ENCODE measurements around the gene TMEM163.

The TMEM163 gene

GRCh38 chr2:134739236-134739878 is 20.6 kb upstream of the TMEM163 start:
- no peak overlapping the region for H2BK5ac ChIP-seq (ENCODE audit: low read depth, low read length, poor library complexity)
- H2AFZ ChIP-seq (ENCODE audit: insufficient read depth, low read length, poor library complexity), result no peak overlapping the region
- H3K9me3 ChIP-seq (ENCODE audit: insufficient read depth, low read depth, low read length), result no peaks in the 10 kb centered on the region
- H3K79me2 ChIP-seq (ENCODE audit: control insufficient read depth, insufficient read depth, low read length, poor library complexity), result peaks cover 5% of the 10 kb centered on the region
- no CpG with 5 or more reads among the region's 1 CpG for WGBS (ENCODE audit: extremely low coverage, insufficient coverage, insufficient read length)
- H3K27me3 ChIP-seq (ENCODE audit: insufficient read depth, low read length), result no peaks in the 10 kb centered on the region
- no peak overlapping the region for H3K4ac ChIP-seq (ENCODE audit: low read depth, low read length)
- H3K18ac ChIP-seq (ENCODE audit: low read length), result no peak overlapping the region
- H3K27ac ChIP-seq (ENCODE audit: low read depth, low read length), result no peak overlapping the region
- no peak overlapping the region for H4K8ac ChIP-seq (ENCODE audit: low read depth, low read length)
- H4K91ac ChIP-seq (ENCODE audit: low read depth, low read length), result no peak overlapping the region
- peaks cover 7% of the 10 kb centered on the region for H3K79me1 ChIP-seq (ENCODE audit: low read length)
- no peak overlapping the region for H4K12ac ChIP-seq (ENCODE audit: low read depth, low read length)
- no peak for DNase-seq
- H3K4me3 ChIP-seq (ENCODE audit: low read depth, low read length), result no peak overlapping the region
- H2BK12ac ChIP-seq (ENCODE audit: low read length), result no peak overlapping the region
- no peaks in the 10 kb centered on the region for H3K36me3 ChIP-seq (ENCODE audit: control insufficient read depth in 1 of 2, insufficient read depth in 2 of 2, low read length in 2 of 2)
- no peak overlapping the region for H2AK5ac ChIP-seq (ENCODE audit: low read length)
- no peak overlapping the region for H3K9ac ChIP-seq (ENCODE audit: low read length)
- no peak overlapping the region for H3K4me2 ChIP-seq (ENCODE audit: low read length)
- H3K4me1 ChIP-seq (ENCODE audit: control insufficient read depth in 1 of 2, insufficient read depth in 2 of 2, low read length in 2 of 2), result peaks cover 8 to 10% of the 10 kb centered on the region in 2 experiments
- H3K14ac ChIP-seq (ENCODE audit: low read length), result no peak overlapping the region
- no peak overlapping the region for H3K23ac ChIP-seq (ENCODE audit: low read length)
- H2BK120ac ChIP-seq (ENCODE audit: insufficient read depth, low read length, poor library complexity), result no peak overlapping the region

GRCh38 chr2:134738141-134738870 is 19.5 kb upstream of the TMEM163 start:
- Histone ChIP-seq H3K27me3 (ENCODE audit: insufficient read depth, low read length) (no peaks in the 10 kb centered on the region), H3K27ac (ENCODE audit: low read depth, low read length) (no peak overlapping the region), H2BK5ac (ENCODE audit: low read depth, low read length, poor library complexity) (no peak overlapping the region), H3K4me2 (ENCODE audit: low read length) (no peak overlapping the region), H3K9ac (ENCODE audit: low read length) (no peak overlapping the region), H4K91ac (ENCODE audit: low read depth, low read length) (no peak overlapping the region), H3K36me3 (ENCODE audit: control insufficient read depth in 1 of 2, insufficient read depth in 2 of 2, low read length in 2 of 2) (no peaks in the 10 kb centered on the region), H3K79me1 (ENCODE audit: low read length) (peaks cover 7% of the 10 kb centered on the region), H2BK12ac (ENCODE audit: low read length) (no peak overlapping the region), H2AK5ac (ENCODE audit: low read length) (no peak overlapping the region), H3K9me3 (ENCODE audit: insufficient read depth, low read depth, low read length) (no peaks in the 10 kb centered on the region), H2AFZ (ENCODE audit: insufficient read depth, low read length, poor library complexity) (no peak overlapping the region), H2BK120ac (ENCODE audit: insufficient read depth, low read length, poor library complexity) (no peak overlapping the region), H3K79me2 (ENCODE audit: control insufficient read depth, insufficient read depth, low read length, poor library complexity) (peaks cover 5% of the 10 kb centered on the region), H4K8ac (ENCODE audit: low read depth, low read length) (no peak overlapping the region), H4K12ac (ENCODE audit: low read depth, low read length) (no peak overlapping the region), H3K4me3 (ENCODE audit: low read depth, low read length) (no peak overlapping the region), H3K14ac (ENCODE audit: low read length) (no peak overlapping the region), H3K4me1 (ENCODE audit: control insufficient read depth in 1 of 2, insufficient read depth in 2 of 2, low read length in 2 of 2) (peaks cover 8 to 10% of the 10 kb centered on the region in 2 experiments), H3K23ac (ENCODE audit: low read length) (no peak overlapping the region), H3K4ac (ENCODE audit: low read depth, low read length) (no peak overlapping the region), H3K18ac (ENCODE audit: low read length) (no peak overlapping the region)
- WGBS (ENCODE audit: extremely low coverage, insufficient coverage, insufficient read length), result no CpG with 5 or more reads among the region's 2 CpGs
- DNase-seq, result no peak

GRCh38 chr2:134737671-134738070 is 18.9 kb upstream of the TMEM163 start:
- H3K9ac ChIP-seq (ENCODE audit: low read length), result no peak overlapping the region
- no peaks in the 10 kb centered on the region for H3K27me3 ChIP-seq (ENCODE audit: insufficient read depth, low read length)
- no peak overlapping the region for H2AK5ac ChIP-seq (ENCODE audit: low read length)

GRCh38 chr2:134736167-134736880 is 17.5 kb upstream of the TMEM163 start:
- Histone ChIP-seq H3K79me1 (ENCODE audit: low read length) (peaks cover 7% of the 10 kb centered on the region), H4K8ac (ENCODE audit: low read depth, low read length) (no peak overlapping the region), H3K4ac (ENCODE audit: low read depth, low read length) (no peak overlapping the region), H3K9ac (ENCODE audit: low read length) (no peak overlapping the region), H2AFZ (ENCODE audit: insufficient read depth, low read length, poor library complexity) (no peak overlapping the region), H2AK5ac (ENCODE audit: low read length) (no peak overlapping the region), H3K36me3 (ENCODE audit: control insufficient read depth in 1 of 2, insufficient read depth in 2 of 2, low read length in 2 of 2) (no peaks in the 10 kb centered on the region), H3K4me3 (ENCODE audit: low read depth, low read length) (no peak overlapping the region), H3K18ac (ENCODE audit: low read length) (no peak overlapping the region), H3K27ac (ENCODE audit: low read depth, low read length) (no peak overlapping the region), H4K91ac (ENCODE audit: low read depth, low read length) (no peak overlapping the region), H3K27me3 (ENCODE audit: insufficient read depth, low read length) (no peaks in the 10 kb centered on the region), H3K14ac (ENCODE audit: low read length) (no peak overlapping the region), H3K4me1 (ENCODE audit: control insufficient read depth in 1 of 2, insufficient read depth in 2 of 2, low read length in 2 of 2) (peaks cover 8 to 11% of the 10 kb centered on the region in 2 experiments), H2BK12ac (ENCODE audit: low read length) (peak overlapping the region; percentile 24), H2BK120ac (ENCODE audit: insufficient read depth, low read length, poor library complexity) (peak overlapping the region; percentile 11), H3K79me2 (ENCODE audit: control insufficient read depth, insufficient read depth, low read length, poor library complexity) (peaks cover 5% of the 10 kb centered on the region), H3K23ac (ENCODE audit: low read length) (no peak overlapping the region), H3K4me2 (ENCODE audit: low read length) (no peak overlapping the region), H3K9me3 (ENCODE audit: insufficient read depth, low read depth, low read length) (no peaks in the 10 kb centered on the region), H2BK5ac (ENCODE audit: low read depth, low read length, poor library complexity) (no peak overlapping the region), H4K12ac (ENCODE audit: low read depth, low read length) (no peak overlapping the region)
- DNase-seq, result peak; percentile 45 to 86
- WGBS (ENCODE audit: extremely low coverage, insufficient coverage, insufficient read length), result no CpG with 5 or more reads among the region's 3 CpGs

More at GRCh38 chr2:134737671-134738070, 18.9 kb upstream of the TMEM163 start:
- H3K36me3 ChIP-seq (ENCODE audit: control insufficient read depth in 1 of 2, insufficient read depth in 2 of 2, low read length in 2 of 2), result no peaks in the 10 kb centered on the region
- WGBS (ENCODE audit: extremely low coverage, insufficient coverage, insufficient read length), result no CpG with 5 or more reads among the region's 5 CpGs
- DNase-seq, result no peak
- no peak overlapping the region for H4K91ac ChIP-seq (ENCODE audit: low read depth, low read length)
- no peak overlapping the region for H2BK120ac ChIP-seq (ENCODE audit: insufficient read depth, low read length, poor library complexity)
- H3K27ac ChIP-seq (ENCODE audit: low read depth, low read length), result no peak overlapping the region
- no peak overlapping the region for H3K23ac ChIP-seq (ENCODE audit: low read length)
- H3K4me3 ChIP-seq (ENCODE audit: low read depth, low read length), result no peak overlapping the region
- H4K12ac ChIP-seq (ENCODE audit: low read depth, low read length), result no peak overlapping the region
- no peak overlapping the region for H2BK5ac ChIP-seq (ENCODE audit: low read depth, low read length, poor library complexity)
- H3K79me1 ChIP-seq (ENCODE audit: low read length), result peaks cover 7% of the 10 kb centered on the region
- no peaks in the 10 kb centered on the region for H3K9me3 ChIP-seq (ENCODE audit: insufficient read depth, low read depth, low read length)
- H2AFZ ChIP-seq (ENCODE audit: insufficient read depth, low read length, poor library complexity), result no peak overlapping the region
- H3K4me2 ChIP-seq (ENCODE audit: low read length), result no peak overlapping the region
- no peak overlapping the region for H2BK12ac ChIP-seq (ENCODE audit: low read length)
- peaks cover 5% of the 10 kb centered on the region for H3K79me2 ChIP-seq (ENCODE audit: control insufficient read depth, insufficient read depth, low read length, poor library complexity)
- H3K4me1 ChIP-seq (ENCODE audit: control insufficient read depth in 1 of 2, insufficient read depth in 2 of 2, low read length in 2 of 2), result peaks cover 8 to 10% of the 10 kb centered on the region in 2 experiments
- no peak overlapping the region for H3K18ac ChIP-seq (ENCODE audit: low read length)
- H3K4ac ChIP-seq (ENCODE audit: low read depth, low read length), result no peak overlapping the region
- H3K14ac ChIP-seq (ENCODE audit: low read length), result no peak overlapping the region
- no peak overlapping the region for H4K8ac ChIP-seq (ENCODE audit: low read depth, low read length)
